Adrenal gland (tissue), 12 donors: ENCODE data around the gene KCNJ4. TPM values are rescaled to one million over a fixed set of nuclear protein-coding genes. Genes with fewer than 3 reads are reported as not detected.

Source experiments
- DNase-seq, 7 donors: peaks; one replicate each; pipeline ENCODE4 v3.0.0-alpha.2; 2019 to 2020
- H3K27ac ChIP-seq, 5 donors: fragments of 200-600 bp; sonication (generic) in 4 of 5; 1 replicate in 3 of 5; 2 replicates in 2 of 5; pipeline versions ENCODE4 v1.5.1 to v1.8.0; 2016 to 2020; ENCODE audit warnings: mild to moderate bottlenecking in 1 of 5
- H3K27me3 ChIP-seq: fragments of 200-600 bp; 2 replicates; pipeline ENCODE4 v1.8.0; 2021
- H3K36me3 ChIP-seq, 2 donors: fragments of 200-600 bp; replicated peaks in 1 of 2; 1 replicate in 1 of 2; 2 replicates in 1 of 2; pipeline versions ENCODE4 v1.5.1 to v1.8.0; 2018 to 2022
- H3K4me1 ChIP-seq, 2 donors: fragments of 200-600 bp; replicated peaks in 1 of 2; 1 replicate in 1 of 2; 2 replicates in 1 of 2; pipeline versions ENCODE4 v1.5.1 to v1.8.0; 2018 to 2021
- H3K4me3 ChIP-seq, 4 donors: fragments of 200-600 bp; sonication (generic) in 3 of 4; one replicate each; pipeline ENCODE4 v1.5.1; 2016 to 2018
- H3K9me3 ChIP-seq, 3 donors: fragments of 200-600 bp; sonication (generic) in 1 of 3; replicated peaks in 1 of 3; 1 replicate in 2 of 3; 2 replicates in 1 of 3; pipeline versions ENCODE4 v1.5.1 to v1.8.0; 2016 to 2021
- CTCF ChIP-seq, 6 experiments: fragments of 450-650 bp in 4 of 6; fragments of 200-600 bp in 2 of 6; sonication (generic) in 1 of 6; IDR thresholded peaks; 1 replicate in 5 of 6; 2 replicates in 1 of 6; pipeline versions ENCODE4 v1.5.1 to v1.8.0; 2016 to 2021; ENCODE audit warnings: antibody characterized with exemption in 6 of 6, mild to moderate bottlenecking in 2 of 6, moderate library complexity in 1 of 6
- POLR2A ChIP-seq, 2 donors: fragments of 450-650 bp; IDR thresholded peaks; one replicate each; pipeline ENCODE4 v1.6.1; 2017; ENCODE audit warnings: antibody characterized with exemption in 2 of 2, mild to moderate bottlenecking in 2 of 2, moderate library complexity in 1 of 2
- WGBS, 4 donors: extraction: QIAGEN DNeasy Blood & Tissue Kit in 2 of 4; methylation state at CpG; one replicate each; pipeline versions ENCODE4 v1.1.5 to v1.1.7; 2013 to 2017; 5-methylcytosine and 5-hydroxymethylcytosine counted together
- intact Hi-C, 2 donors: fragments of 100-400 bp; cut with DNase I; formaldehyde crosslinking; loops; one replicate each; pipeline versions ENCODE4 v1.14.1 to v1.15.0; 2022 to 2023
- polyA plus RNA-seq, 3 donors: library from polyadenylated mRNA; stranded (reverse); fragments of 200-250 nt in 2 of 3; fragments of 350-450 nt in 1 of 3; fragmentation: Illumina TruSeq in 1 of 3; extraction: RNeasy Lipid Tissue Mini Kit (QIAGEN cat#74804) in 1 of 3; gene quantifications; one replicate each; pipeline ENCODE4 v1.2.3, GENCODE V29; 2013 to 2014
- total RNA-seq, 9 donors: library from RNA; depleted of rRNA in 4 of 9; stranded (reverse); fragments of >200 nt in 4 of 9; fragments of 120-200 nt in 1 of 9; fragmentation: NEBNext Ultra II Directional in 1 of 9; extraction: Animal tissue kit (Norgen Biotek cat#: 25700) in 1 of 9; gene quantifications; one replicate each; pipeline versions ENCODE4 v1.1.0 to v1.2.4, GENCODE V29; 2013 to 2023
- donor health status: healthy with polysubstance abuse.
- donor health status: Bipolar disorder and iron deficiency.
- donor health status: DM: yes; HTN: yes; CAD: no.
- donor health status: DM: no; HTN: no; CAD: no.
- donor health status: DM: no; HTN: no; CAD: no.
- donor health status: DM: yes; HTN: yes; CAD: no.

KCNJ4 gene
- total and polyA plus RNA-seq, 12 donors = 0.07 to 0.56 (median 0.28) TPM; not detected in 5

GRCh38 chr22:38423512-38424503, 31.2 kb downstream of the KCNJ4 start:
- Histone ChIP-seq H3K27ac (no peak overlapping the region), H3K4me1 (no peaks in the 10 kb centered on the region), H3K36me3 (no peaks in the 10 kb centered on the region), H3K27me3 (no peaks in the 10 kb centered on the region), H3K4me3 (no peak overlapping the region), H3K9me3 (no peaks in the 10 kb centered on the region)
- 78 to 84% (median 80%) methylated on average over 10 to 18 of the region's 18 CpGs for WGBS, 4 donors
- intact Hi-C loops = no loop called here
- no peak for TF ChIP-seq POLR2A (IDR thresholded peaks at IDR 0.05)
- no peak for TF ChIP-seq CTCF (IDR thresholded peaks at IDR 0.05)
- DNase-seq = peak in 1 of 7 donors; percentile 41

- TF ChIP-seq POLR2A (IDR thresholded peaks at IDR 0.05) (no peak), CTCF (IDR thresholded peaks at IDR 0.05) (no peak)
- no peaks in the 10 kb centered on the region for H3K27me3 ChIP-seq
- no peak overlapping the region for H3K27ac ChIP-seq
- H3K9me3 ChIP-seq = no peaks in the 10 kb centered on the region
- no peaks in the 10 kb centered on the region for H3K4me1 ChIP-seq
- 81 to 84% (median 83%) methylated on average over 17 to 21 of the region's 21 CpGs for WGBS, 4 donors
- DNase-seq = no peak
- H3K4me3 ChIP-seq = no peak overlapping the region
- intact Hi-C loops = no loop called here
- no peaks in the 10 kb centered on the region for H3K36me3 ChIP-seq
These were observed 32.1 kb downstream of the KCNJ4 start for GRCh38 chr22:38422611-38423511.

GRCh38 chr22:38420734-38421133, 34.3 kb downstream of the KCNJ4 start:
- no peaks in the 10 kb centered on the region for H3K4me1 ChIP-seq
- TF ChIP-seq POLR2A (IDR thresholded peaks at IDR 0.05) (no peak), CTCF (IDR thresholded peaks at IDR 0.05) (no peak)
- no peak overlapping the region for H3K4me3 ChIP-seq
- no peaks in the 10 kb centered on the region for H3K27me3 ChIP-seq
- H3K27ac ChIP-seq = no peak overlapping the region
- 83 to 86% (median 85%) methylated on average over 4 of the region's 4 CpGs for WGBS, 4 donors
- DNase-seq = no peak
- intact Hi-C loops = no loop called here
- H3K36me3 ChIP-seq = no peaks in the 10 kb centered on the region
- H3K9me3 ChIP-seq = no peaks in the 10 kb centered on the region

GRCh38 chr22:38419858-38420160, 35.2 kb downstream of the KCNJ4 start:
- intact Hi-C loops = no loop called here
- WGBS, 4 donors = 30 to 59% (median 40%) methylated on average over 8 of the region's 8 CpGs
- no peak for DNase-seq
- no peak overlapping the region for H3K4me3 ChIP-seq
- H3K36me3 ChIP-seq = no peaks in the 10 kb centered on the region
- H3K4me1 ChIP-seq = no peaks in the 10 kb centered on the region
- H3K27ac ChIP-seq = no peak overlapping the region
- TF ChIP-seq CTCF (IDR thresholded peaks at IDR 0.05) = no peak
- H3K9me3 ChIP-seq = no peaks in the 10 kb centered on the region
- H3K27me3 ChIP-seq = no peaks in the 10 kb centered on the region
